A204.1 (cell line): Measurements from ENCODE around the gene NRROS.
"Not testable (repeated sequence)": the region's sequence is repeated elsewhere in the genome, so short reads cannot be mapped to it uniquely, and the experiment has no call there.

Experiments used
- FAIRE-seq: peaks from 2 replicates; lab custom pipeline; 2012; peaks lifted over from hg19 to GRCh38; lab: Jason Lieb, UNC

The NRROS gene

GRCh38 chr3:196624907-196625306 lies 14.6 kb upstream of the NRROS start:
- FAIRE-seq: no peak

DNA sequence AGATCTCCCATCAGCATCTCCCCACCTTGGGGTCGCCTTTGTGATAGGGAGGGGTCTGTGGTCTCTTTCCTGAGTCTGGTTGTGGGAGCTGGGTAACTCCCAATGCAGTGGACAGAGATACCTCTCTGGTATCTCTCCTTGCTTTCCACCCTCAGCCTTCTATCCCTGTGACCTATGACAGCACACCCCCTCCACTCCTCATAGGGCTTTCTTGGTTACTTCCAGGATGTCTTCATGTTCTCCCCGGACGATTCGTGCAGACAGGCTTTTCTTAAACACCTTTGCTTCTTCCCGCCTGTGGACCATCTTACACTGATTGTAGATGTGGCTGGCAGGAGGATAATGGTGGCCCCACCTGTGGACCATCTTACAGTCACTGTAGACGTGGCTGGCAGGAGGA lies 14.2 kb upstream of the NRROS start:
- FAIRE-seq: no peak

- FAIRE-seq: no peak
Observed at GRCh38 chr3:196627918-196628231, 11.6 kb upstream of the NRROS start.

GRCh38 chr3:196629228-196629627 lies 10.3 kb upstream of the NRROS start:
- no peak for FAIRE-seq

DNA sequence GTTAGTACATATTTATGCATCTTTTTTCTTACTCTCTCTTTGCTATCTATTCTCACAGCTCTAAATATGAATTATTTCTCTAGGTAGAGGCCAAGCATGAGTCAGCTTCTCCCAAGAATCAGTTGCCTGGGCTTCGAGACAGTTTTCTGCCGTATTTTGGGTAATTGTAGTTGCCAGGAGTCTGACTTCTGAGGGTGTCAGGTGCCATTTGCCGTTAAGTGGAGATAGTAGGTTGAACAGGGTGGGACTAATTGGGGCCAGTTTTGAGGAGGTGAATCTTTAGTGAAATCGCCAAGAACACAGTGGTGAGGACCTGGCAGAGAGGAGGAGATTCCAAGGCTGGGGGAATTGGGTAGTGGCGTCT lies 7.8 kb upstream of the NRROS start:
- no peak for FAIRE-seq

GRCh38 chr3:196632046-196632751 lies 7.3 kb upstream of the NRROS start:
- no peak for FAIRE-seq

- FAIRE-seq: no peak
Observed at GRCh38 chr3:196633555-196634151, 5.8 kb upstream of the NRROS start.

DNA sequence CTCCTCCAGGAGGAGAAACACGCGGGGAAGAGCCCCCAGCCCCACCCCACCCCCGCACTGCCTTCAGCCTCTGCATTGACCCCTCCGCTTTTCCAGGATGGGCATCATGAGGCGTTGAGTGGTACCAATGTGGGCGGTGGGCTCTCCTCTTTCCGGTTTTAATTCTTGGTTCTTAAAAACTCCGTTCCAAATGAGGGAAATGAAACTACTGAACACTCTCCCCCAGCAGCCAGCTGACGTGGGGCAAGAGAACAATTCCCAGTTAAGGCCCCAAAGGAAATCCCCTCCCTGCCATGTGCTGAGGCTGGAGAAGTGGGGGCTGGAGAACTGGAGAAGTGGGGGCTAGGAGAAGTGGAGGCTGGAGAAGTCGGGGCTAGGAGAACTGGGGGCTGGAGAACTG lies 5.3 kb upstream of the NRROS start:
- FAIRE-seq: no peak

DNA sequence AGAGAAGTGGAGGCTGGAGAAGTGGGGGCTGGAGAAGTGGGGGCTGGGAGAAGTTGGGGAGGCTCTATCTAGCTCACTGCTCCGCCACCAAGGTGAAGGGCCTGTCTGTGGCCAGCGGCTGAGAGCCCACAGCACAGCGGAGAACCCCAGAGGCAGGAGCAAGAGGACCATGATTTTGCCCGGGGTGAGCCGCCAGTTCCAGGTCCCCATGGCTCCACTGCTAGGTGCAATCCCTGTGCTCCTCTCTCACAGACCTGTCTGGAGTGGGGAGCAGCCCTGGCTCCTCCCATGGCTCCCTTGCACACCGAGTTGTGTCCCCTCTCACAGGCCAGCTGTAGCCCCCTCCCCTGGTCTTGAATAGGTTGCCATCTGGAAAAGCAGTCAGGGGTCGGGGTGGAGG lies 4.7 kb upstream of the NRROS start:
- no peak for FAIRE-seq

DNA sequence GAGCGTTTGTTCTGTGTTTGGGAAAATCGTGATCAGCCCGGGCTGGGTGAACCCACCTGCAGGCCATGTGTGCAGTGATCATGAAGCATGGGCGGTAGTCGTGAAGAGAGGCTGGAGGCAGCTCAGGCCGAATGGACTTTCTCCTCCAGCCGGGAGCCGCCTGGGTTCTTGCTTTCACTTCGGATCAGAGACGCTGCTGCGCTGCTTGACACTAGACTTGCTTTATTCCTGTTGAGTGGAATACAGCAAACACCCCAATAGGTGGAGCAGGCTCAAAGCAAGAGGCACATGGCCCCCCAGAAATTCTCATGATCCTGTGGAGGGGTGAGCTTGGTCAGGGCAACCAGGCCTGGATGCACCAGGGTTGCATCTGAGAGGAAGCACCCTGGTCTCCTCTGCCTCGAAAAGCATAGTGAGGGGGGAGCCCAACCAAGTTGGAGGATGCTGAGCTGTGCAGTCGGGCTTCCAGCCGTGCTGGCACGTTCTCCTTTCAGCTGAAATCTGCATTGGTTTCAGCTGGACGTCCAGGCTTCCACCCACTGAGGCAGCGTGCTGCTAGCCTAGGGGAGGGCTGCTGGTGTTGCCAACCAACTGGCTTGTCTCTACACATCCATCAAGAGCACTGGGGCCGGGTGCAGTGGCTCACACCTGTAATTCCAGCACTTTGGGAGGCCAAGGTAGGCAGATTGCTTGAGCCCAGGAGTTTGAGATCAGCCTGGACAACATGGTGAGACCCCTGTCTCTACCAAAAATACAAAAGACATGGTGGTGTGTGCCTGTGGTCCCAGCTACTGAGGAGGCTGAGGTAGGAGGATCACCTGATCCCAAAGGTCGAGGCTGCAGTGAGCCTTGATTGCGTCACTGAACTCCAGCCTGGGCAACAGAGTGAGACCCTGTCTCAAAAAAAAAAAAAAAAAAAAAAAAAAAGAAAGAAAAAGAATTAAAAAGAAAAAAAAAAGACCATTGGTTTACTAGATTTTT lies 2.8 kb upstream of the NRROS start:
- no peak for FAIRE-seq

DNA sequence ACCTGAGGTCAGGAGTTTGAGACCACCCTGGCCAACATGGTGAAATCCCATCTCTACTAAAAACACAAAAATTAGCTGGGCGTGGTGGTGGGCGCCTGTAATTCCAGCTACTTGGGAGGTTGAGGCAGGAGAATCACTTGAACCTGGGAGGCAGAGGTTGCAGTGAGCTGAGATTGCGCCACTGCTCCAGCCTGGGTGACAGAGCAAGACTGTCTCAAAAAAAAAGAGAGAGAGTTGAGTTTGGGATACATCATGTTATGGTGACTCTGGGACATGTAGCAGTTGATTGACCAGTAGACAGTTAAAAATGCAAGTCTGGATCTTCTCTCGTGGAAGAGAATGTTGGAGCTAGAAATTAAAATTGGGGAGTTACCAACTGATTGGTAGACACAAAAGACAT lies 1.6 kb upstream of the NRROS start:
- FAIRE-seq: not testable (repeated sequence)

DNA sequence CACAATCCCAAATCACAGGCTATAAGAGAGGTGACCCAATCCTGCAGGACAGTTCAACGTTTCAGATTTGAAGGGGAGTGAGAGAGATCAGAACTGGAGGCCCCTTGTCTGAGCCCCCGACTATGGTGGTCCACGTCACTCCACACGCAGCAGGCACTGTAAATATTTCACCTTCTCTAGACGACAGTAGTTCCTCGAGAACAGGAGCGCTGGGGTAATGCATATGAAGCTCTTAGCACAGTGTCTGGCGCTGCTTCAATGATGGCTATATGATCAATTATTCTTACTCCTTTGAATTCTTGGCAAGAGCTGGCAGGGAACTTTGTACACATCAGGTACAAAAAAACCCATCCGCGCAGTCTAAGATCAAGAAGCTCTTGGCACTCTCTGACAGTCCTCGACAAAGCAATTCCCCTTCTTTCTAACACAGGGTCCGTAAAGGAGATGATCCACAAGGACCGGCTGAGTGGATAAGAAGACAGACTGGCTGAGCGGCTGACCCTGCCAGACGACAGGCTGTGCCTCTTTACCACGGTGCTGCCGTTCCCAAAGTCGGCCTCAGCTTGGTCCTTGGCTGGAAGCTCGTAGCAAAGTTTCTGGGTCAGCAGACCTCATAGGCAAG lies 522 bp upstream of the NRROS start:
- FAIRE-seq: no peak

- no peak for FAIRE-seq
Observed at GRCh38 chr3:196640297-196641018, 964 bp downstream of the NRROS start.

DNA sequence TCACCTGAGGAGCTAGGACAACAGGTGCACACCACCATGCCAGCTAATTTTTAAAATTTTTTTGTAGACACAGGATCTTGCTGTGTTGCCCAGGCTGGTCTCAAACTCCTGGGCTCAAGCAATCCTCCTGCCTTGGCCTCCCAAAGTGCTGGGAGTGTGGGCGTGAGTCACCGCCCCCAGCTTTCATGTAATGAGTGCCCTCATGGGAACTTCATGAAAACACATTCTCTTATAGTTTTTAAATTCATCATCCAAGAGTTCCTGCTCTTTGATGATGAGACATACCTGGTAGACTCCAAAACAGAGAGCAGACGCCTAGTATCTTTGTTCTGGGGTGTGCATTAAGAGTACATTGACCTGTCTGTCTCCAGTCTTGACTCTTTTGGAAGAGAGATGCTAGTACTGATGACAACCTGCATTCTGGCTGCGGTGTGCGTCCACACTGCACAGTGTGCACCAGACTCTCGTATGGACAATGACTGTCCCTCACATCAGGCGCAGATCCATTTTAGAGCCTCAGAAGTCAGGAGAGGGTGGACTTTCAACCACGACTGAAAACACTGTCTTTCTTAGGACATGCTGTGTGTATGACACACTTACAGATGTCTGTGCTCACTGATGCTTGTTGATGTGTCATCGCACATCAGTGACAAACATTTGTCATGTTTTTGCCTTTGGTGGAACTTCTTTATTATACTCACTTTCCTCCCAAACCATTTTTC lies 2.0 kb downstream of the NRROS start:
- no peak for FAIRE-seq

- no peak for FAIRE-seq
Observed at GRCh38 chr3:196642434-196642833, 2.9 kb downstream of the NRROS start.

DNA sequence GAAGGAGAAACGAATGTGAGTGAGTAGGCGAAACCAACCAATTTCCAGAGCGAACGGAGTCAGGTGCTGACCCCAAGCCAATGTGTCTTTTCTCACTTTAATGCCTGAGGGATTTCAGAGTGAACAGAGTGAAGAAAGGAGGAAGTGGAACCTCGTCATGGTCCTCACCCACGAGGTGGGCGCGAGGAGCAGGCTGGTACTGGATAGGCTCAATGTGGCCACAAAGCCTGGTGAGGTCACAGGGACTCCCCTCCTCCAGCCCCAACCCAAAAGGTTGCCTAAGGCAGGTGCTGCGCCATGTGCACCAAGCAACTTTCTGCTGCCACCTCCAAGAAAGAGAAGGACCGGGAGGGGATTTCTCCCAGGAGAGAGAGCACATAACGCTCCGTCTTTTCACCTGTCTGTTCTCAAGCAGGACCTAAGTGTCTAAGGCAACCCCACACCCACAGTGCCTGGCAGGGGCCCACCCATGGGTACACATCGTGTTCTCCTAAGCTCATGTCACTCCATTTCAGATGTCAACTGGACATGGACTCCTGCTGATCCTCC lies 3.8 kb downstream of the NRROS start:
- FAIRE-seq: no peak

DNA sequence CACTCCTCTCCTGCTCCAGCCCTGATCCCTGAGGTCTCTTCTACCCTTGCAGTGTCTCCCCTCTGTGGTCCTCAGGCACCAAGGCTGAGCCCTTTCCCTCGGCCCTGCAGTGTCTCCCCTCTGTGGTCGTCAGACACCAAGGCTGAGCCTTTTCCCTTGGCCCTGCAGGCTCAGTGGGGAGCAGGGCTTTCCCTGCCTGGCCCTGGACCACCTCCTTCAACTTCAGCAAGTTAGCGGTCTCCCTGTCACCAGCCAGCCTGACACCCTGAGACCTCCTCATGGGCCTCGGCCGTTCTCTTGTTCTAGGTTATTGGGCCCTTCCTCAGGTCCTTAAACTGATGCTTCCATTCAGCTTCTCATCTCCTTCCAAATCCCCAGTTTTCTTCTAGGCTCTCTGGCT lies 4.3 kb downstream of the NRROS start:
- FAIRE-seq: no peak

DNA sequence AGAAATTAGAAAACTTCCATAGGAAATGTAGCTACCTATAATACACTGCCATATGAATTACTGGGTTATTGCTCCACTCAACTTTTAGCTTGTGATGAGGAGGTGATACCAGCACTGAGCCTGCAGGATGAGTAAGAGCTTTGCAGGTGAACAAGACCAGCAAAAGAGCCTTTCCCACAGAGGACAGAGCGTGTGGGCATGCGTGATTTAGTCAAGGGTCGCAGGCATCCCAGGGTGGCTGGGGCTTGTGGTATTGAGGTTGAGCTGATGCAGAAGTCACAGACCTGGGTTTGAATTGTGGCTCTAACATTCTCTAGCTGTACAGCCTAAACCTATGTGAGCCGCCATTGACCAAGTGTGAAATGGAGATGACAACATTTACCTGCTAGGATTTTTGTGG lies 5.6 kb downstream of the NRROS start:
- FAIRE-seq: no peak

DNA sequence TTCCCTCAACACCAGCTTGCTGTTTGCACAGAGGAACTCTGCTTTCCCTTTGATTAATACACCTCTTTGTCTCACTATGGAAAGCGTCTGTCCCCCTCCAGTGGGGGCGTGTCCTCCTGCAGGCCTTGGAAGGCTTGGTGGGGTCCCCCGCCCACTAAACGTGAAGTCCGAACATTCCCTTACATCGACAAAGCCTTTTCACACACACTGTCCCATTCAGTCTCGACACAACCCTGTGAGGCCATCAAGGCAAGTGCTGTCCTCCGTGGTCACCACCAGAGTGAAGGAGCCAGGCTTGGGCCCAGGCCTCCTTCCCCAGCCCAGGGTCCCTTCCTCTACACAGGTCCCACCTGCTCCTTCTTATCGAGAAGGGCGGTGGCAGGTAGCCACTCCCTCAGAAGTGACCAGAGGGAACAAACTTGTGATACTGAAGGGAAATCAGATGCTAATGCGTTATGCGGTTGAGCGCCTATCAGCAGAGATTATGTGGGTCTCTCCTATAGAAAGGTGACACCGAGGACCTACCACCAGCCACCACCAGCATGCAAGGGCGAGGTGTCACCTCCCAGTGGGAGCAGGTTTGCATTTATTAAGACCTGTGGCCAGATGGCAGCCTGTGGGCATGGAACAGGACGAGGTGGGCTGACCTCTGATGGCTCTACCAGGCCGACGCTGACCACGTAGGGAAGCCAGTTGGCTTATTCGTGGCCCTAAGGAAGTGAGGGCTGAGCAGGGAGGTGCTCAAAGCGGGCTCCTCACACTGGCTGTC lies 6.6 kb downstream of the NRROS start:
- FAIRE-seq: no peak

GRCh38 chr3:196646666-196647216 lies 7.2 kb downstream of the NRROS start:
- FAIRE-seq: no peak
